Activated CD4-positive, alpha-beta memory T cell treated with anti-CD3 and anti-CD28 coated beads for 36 hours (primary cell): Measurements from ENCODE around the gene IMP3. TPM values are rescaled to one million over a fixed set of nuclear protein-coding genes. Genes with fewer than 3 reads are reported as not detected.
"Not testable (repeated sequence)": the region's sequence is repeated elsewhere in the genome, so short reads cannot be mapped to it uniquely, and the experiment has no call there.

Experiments used
- CTCF ChIA-PET: fragments of 350-600 bp; sonication (Branson Sonifier 250); formaldehyde crosslinking; loops from one replicate; lab custom pipeline; 2021; ENCODE audit warnings: antibody characterized with exemption, inconsistent platforms; lab: Charles Lee
- POLR2A ChIA-PET: fragments of 350-600 bp; sonication (Branson Sonifier 250); formaldehyde crosslinking; loops from one replicate; lab custom pipeline; 2021; ENCODE audit warnings: antibody characterized with exemption; lab: Charles Lee
- DNase-seq: peaks from one replicate; pipeline ENCODE4 v3.0.0-alpha.2; 2020
- H3K27ac Mint-ChIP-seq: one replicate; pipeline ENCODE4 v1.8.0; 2021; ENCODE audit warnings: mixed read lengths
- H3K27me3 Mint-ChIP-seq: one replicate; pipeline ENCODE4 v1.8.0; 2021; ENCODE audit warnings: mixed read lengths
- H3K36me3 Mint-ChIP-seq: one replicate; pipeline ENCODE4 v1.8.0; 2021; ENCODE audit warnings: mixed read lengths
- H3K4me1 Mint-ChIP-seq: one replicate; pipeline ENCODE4 v1.8.0; 2021; ENCODE audit warnings: low read depth, mixed read lengths
- H3K4me3 Mint-ChIP-seq: one replicate; pipeline ENCODE4 v1.8.0; 2021; ENCODE audit warnings: mild to moderate bottlenecking, mixed read lengths
- H3K9me3 Mint-ChIP-seq: one replicate; pipeline ENCODE4 v1.8.0; 2021; ENCODE audit warnings: mixed read lengths
- intact Hi-C: fragments of 100-400 bp; cut with micrococcal nuclease; formaldehyde crosslinking; loops from one replicate; pipeline ENCODE4 v1.15.1; 2023
- total RNA-seq, 2 experiments: library from RNA; stranded (reverse); gene quantifications; one replicate each; pipeline ENCODE4 v1.2.3, GENCODE V29; 2021

The IMP3 gene
- 10 to 100 TPM; 71.7 to 72.4 TPM for total RNA-seq

- no peaks in the 10 kb centered on the region for H3K9me3 Mint-ChIP-seq
- POLR2A ChIA-PET = interaction anchor here (1.0 to 3.2 kb wide), 15 partner anchors 10 to 271 kb away, joined by 3 to 45 read pairs (median 5); partner anchors contain the start of genes MAN2C1, PTPN9, SIN3A and SNUPN
Measured at GRCh38 chr15:75639709-75640482, at the start of gene IMP3. Gene IMP3 (minus strand): TSS chr15:75640224. CDS start chr15:75640168, 56 bp downstream.

GRCh38 chr15:75689429-75689828 is 49.4 kb upstream of the IMP3 start:
- POLR2A ChIA-PET, H3K36me3 Mint-ChIP-seq, CTCF ChIA-PET, H3K27me3 Mint-ChIP-seq, DNase-seq, H3K4me3 Mint-ChIP-seq, H3K4me1 Mint-ChIP-seq, H3K9me3 Mint-ChIP-seq, intact Hi-C loops, H3K27ac Mint-ChIP-seq: not testable (repeated sequence)

More at GRCh38 chr15:75639709-75640482, at the start of gene IMP3:
- peak within 1 kb of the TSS; percentile 86 for H3K4me3 Mint-ChIP-seq
- intact Hi-C loops = loop anchor here (1.0 to 5.0 kb wide), 5 partner anchors 15 to 272 kb away; partner anchors contain the start of genes MAN2C1, PTPN9 and SNUPN
- peaks cover 27% of the 10 kb centered on the region for H3K4me1 Mint-ChIP-seq
- H3K36me3 Mint-ChIP-seq = peaks cover 23% of the 10 kb centered on the region
- CTCF ChIA-PET = interaction anchor here (0.5 to 6.3 kb wide), 13 partner anchors 13 to 283 kb away, joined by 3 to 69 read pairs (median 11); partner anchors contain the start of genes MAN2C1, PTPN9, SIN3A and SNUPN
- H3K27ac Mint-ChIP-seq = peak within 1 kb of the TSS; percentile 86
- DNase-seq = peak; percentile 98
- H3K27me3 Mint-ChIP-seq = no peaks in the 10 kb centered on the region

GRCh38 chr15:75688831-75689230 is 48.8 kb upstream of the IMP3 start:
- ChIA-PET CTCF (interaction anchor here (1.4 kb wide), 1 partner anchor 17 kb away, joined by 3 read pairs; no protein-coding TSS in a partner anchor), POLR2A (no interaction called here)
- Mint-ChIP-seq H3K27ac (no peak overlapping the region), H3K4me3 (no peak overlapping the region), H3K4me1 (no peaks in the 10 kb centered on the region), H3K9me3 (no peaks in the 10 kb centered on the region), H3K27me3 (peaks cover 7% of the 10 kb centered on the region), H3K36me3 (no peaks in the 10 kb centered on the region)
- DNase-seq = no peak
- intact Hi-C loops = no loop called here

- Mint-ChIP-seq H3K4me3 (no peak overlapping the region), H3K4me1 (no peaks in the 10 kb centered on the region), H3K27me3 (peaks cover 7% of the 10 kb centered on the region), H3K9me3 (no peaks in the 10 kb centered on the region), H3K36me3 (no peaks in the 10 kb centered on the region), H3K27ac (no peak overlapping the region)
- DNase-seq = no peak
- ChIA-PET CTCF (interaction anchor here (1.4 kb wide), 1 partner anchor 18 kb away, joined by 3 read pairs; no protein-coding TSS in a partner anchor), POLR2A (no interaction called here)
- intact Hi-C loops = no loop called here
Measured at GRCh38 chr15:75688278-75688557, 48.2 kb upstream of the IMP3 start.

- H3K36me3 Mint-ChIP-seq = no peaks in the 10 kb centered on the region
- no peak for DNase-seq
- POLR2A ChIA-PET = no interaction called here
- CTCF ChIA-PET = interaction anchor here (0.6 to 1.4 kb wide), 3 partner anchors 18 to 278 kb away, joined by 3 read pairs; no protein-coding TSS in a partner anchor
- intact Hi-C loops = no loop called here
- H3K27me3 Mint-ChIP-seq = peaks cover 7% of the 10 kb centered on the region
- H3K9me3 Mint-ChIP-seq = no peaks in the 10 kb centered on the region
- no peak overlapping the region for H3K27ac Mint-ChIP-seq
- no peak overlapping the region for H3K4me3 Mint-ChIP-seq
- no peaks in the 10 kb centered on the region for H3K4me1 Mint-ChIP-seq
Measured at GRCh38 chr15:75687486-75688277, 47.7 kb upstream of the IMP3 start.

DNA sequence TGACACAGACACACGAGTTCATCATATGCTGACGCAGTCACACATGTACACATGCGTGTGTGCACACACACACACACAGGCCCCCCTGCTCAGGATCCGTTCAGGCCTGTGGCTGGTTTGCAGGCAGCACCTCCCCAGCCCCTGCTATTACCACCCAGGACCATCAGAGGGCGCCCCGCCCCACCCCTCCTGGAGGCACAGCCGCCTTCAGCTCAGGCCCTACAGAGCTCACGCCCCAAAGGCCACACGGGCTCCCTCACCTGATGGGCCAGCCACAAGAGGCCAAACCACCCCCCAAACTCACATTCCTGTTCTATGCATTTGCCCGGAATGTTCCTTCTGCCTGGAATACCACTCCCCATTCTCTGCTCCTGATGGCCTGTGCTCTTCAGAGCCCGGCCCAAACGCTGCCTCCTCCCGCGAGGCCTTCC is 46.2 kb upstream of the IMP3 start:
- H3K9me3 Mint-ChIP-seq, H3K36me3 Mint-ChIP-seq, POLR2A ChIA-PET, H3K4me3 Mint-ChIP-seq, intact Hi-C loops, H3K27ac Mint-ChIP-seq, H3K4me1 Mint-ChIP-seq, H3K27me3 Mint-ChIP-seq: not testable (repeated sequence)
- DNase-seq = peak; percentile 90
- CTCF ChIA-PET = interaction anchor here (0.6 to 6.7 kb wide), 14 partner anchors 19 to 319 kb away, joined by 3 to 45 read pairs (median 4); partner anchors contain the start of gene MAN2C1

- DNase-seq = no peak
- ChIA-PET POLR2A (no interaction called here), CTCF (interaction anchor here (0.6 to 6.7 kb wide), 4 partner anchors 64 to 318 kb away, joined by 3 to 45 read pairs (median 18); partner anchors contain the start of gene MAN2C1)
- H3K36me3 Mint-ChIP-seq = no peaks in the 10 kb centered on the region
- H3K27ac Mint-ChIP-seq = no peak overlapping the region
- H3K4me1 Mint-ChIP-seq = no peaks in the 10 kb centered on the region
- intact Hi-C loops = no loop called here
- no peak overlapping the region for H3K4me3 Mint-ChIP-seq
- peaks cover 2% of the 10 kb centered on the region for H3K27me3 Mint-ChIP-seq
- no peaks in the 10 kb centered on the region for H3K9me3 Mint-ChIP-seq
Measured at GRCh38 chr15:75685195-75685594, 45.2 kb upstream of the IMP3 start.

DNA sequence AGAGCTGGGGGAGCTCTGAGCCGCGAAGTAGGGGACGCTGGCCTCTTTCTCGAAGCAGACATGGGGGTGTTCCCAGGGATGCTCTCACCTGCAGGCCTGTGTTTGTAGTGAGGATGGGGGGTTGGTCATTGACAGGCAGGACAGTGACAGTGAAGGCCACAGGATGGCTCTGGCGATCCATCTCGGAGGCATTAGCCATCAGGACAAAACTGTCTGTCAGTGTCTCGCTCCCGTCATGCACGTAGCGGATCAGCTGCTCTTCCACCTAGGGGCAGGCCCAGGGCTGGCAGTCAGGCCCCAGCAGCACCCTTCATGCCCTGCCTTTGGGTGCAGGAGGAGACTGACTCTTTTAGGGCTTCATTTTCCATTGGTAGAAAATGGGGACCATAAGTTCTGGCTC is 44.6 kb upstream of the IMP3 start:
- no peaks in the 10 kb centered on the region for H3K4me1 Mint-ChIP-seq
- CTCF ChIA-PET = interaction anchor here (0.6 to 6.7 kb wide), 8 partner anchors 9 to 1076 kb away, joined by 3 to 45 read pairs (median 4); partner anchors contain the start of gene MAN2C1
- H3K27ac Mint-ChIP-seq = no peak overlapping the region
- POLR2A ChIA-PET = no interaction called here
- intact Hi-C loops = no loop called here
- H3K36me3 Mint-ChIP-seq = no peaks in the 10 kb centered on the region
- peaks cover 2% of the 10 kb centered on the region for H3K27me3 Mint-ChIP-seq
- no peak overlapping the region for H3K4me3 Mint-ChIP-seq
- H3K9me3 Mint-ChIP-seq = no peaks in the 10 kb centered on the region
- no peak for DNase-seq

- POLR2A ChIA-PET, H3K27me3 Mint-ChIP-seq, H3K27ac Mint-ChIP-seq, H3K36me3 Mint-ChIP-seq, H3K4me1 Mint-ChIP-seq, H3K4me3 Mint-ChIP-seq, H3K9me3 Mint-ChIP-seq: not testable (repeated sequence)
- CTCF ChIA-PET = interaction anchor here (0.5 to 6.7 kb wide), 8 partner anchors 8 to 1075 kb away, joined by 3 to 45 read pairs (median 4); partner anchors contain the start of gene MAN2C1
- DNase-seq = peak; percentile 78
- intact Hi-C loops = loop anchor here (1.0 to 2.0 kb wide), 3 partner anchors 119 to 315 kb away; partner anchors contain the start of gene MAN2C1
Measured at GRCh38 chr15:75683646-75684312, 43.8 kb upstream of the IMP3 start.

DNA sequence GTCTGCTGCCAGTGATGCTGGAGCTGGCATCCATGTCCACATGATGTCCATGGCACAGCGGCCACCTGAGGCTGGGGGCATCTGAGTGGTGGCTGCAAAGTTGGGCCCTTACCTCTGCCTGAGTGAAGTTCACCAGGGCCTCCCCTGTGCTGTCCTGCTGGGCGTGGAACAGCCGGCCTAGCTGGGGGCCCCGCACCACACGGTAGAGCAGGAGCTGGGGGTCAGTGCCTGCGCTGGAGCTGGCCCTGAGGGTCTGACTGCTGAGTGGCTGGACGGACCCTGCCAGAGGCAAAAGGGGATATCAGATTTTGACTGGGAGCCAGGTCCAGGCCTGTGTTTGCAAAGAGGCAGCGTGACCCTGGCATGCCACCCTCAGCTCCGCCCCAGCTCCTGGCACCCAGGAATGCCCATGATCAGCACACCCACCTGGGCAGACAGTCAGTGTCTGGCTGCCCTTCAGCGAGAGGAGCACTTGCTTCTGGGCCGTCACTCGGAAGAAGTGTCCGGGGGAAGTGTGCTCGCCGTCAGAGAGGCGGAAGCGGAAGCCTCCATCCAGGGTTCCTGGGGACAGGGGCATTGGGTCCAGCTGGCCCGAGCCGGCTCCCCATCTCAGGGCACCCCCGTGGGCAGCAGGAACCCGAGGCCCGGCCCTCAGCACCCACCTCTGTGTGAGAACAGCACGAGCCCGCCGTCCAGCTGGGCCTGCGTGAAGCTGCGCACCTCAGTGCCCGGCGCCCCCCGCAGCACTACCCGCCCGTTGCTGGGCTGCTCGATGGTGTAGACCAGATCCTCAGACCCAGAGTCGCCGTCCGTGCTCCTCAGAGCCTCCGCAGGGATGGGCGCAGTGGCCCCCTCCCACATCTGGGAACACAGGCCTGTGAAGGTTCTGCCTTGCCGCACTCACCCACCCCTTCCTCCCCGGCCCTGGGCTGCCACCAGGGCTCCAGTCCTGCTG is 42.4 kb upstream of the IMP3 start:
- ChIA-PET CTCF (interaction anchor here (0.9 to 6.7 kb wide), 4 partner anchors 120 to 315 kb away, joined by 4 to 45 read pairs (median 5); partner anchors contain the start of gene MAN2C1), POLR2A (no interaction called here)
- H3K27me3 Mint-ChIP-seq = no peaks in the 10 kb centered on the region
- intact Hi-C loops = loop anchor here (1.0 to 2.0 kb wide), 3 partner anchors 120 to 314 kb away; partner anchors contain the start of gene MAN2C1
- no peak for DNase-seq
- no peak overlapping the region for H3K4me3 Mint-ChIP-seq
- no peaks in the 10 kb centered on the region for H3K9me3 Mint-ChIP-seq
- H3K4me1 Mint-ChIP-seq = no peaks in the 10 kb centered on the region
- no peak overlapping the region for H3K27ac Mint-ChIP-seq
- H3K36me3 Mint-ChIP-seq = no peaks in the 10 kb centered on the region
